Type B pancreatic cell (in vitro differentiated cells): Measurements from ENCODE around the gene COLEC12. TPM values are rescaled to one million over a fixed set of nuclear protein-coding genes. Genes with fewer than 3 reads are reported as not detected.

Source experiments
- DNase-seq: peaks from one replicate; pipeline ENCODE4 v3.0.0; 2021; ENCODE audit warnings: mixed read lengths; ENCODE audit not compliant: unreplicated experiment; ENCODE audit errors: extremely low spot score
- H3K27ac Mint-ChIP-seq: 2 replicates; pipeline ENCODE4 v1.8.0; 2021; ENCODE audit warnings: mild to moderate bottlenecking, mixed read lengths
- H3K27me3 Mint-ChIP-seq: 2 replicates; pipeline ENCODE4 v1.8.0; 2021; ENCODE audit warnings: mixed read lengths
- H3K36me3 Mint-ChIP-seq: 2 replicates; pipeline ENCODE4 v1.8.0; 2021; ENCODE audit warnings: mixed read lengths
- H3K4me1 Mint-ChIP-seq: one replicate; pipeline ENCODE4 v1.8.0; 2021; ENCODE audit warnings: mixed read lengths; ENCODE audit not compliant: unreplicated experiment
- H3K4me3 Mint-ChIP-seq: 2 replicates; pipeline ENCODE4 v1.8.0; 2021; ENCODE audit warnings: mild to moderate bottlenecking, mixed read lengths
- H3K9me3 Mint-ChIP-seq: 2 replicates; pipeline ENCODE4 v1.8.0; 2021; ENCODE audit warnings: mixed read lengths
- CTCF ChIP-seq: fragments of 200-600 bp; sonication (generic); conservative IDR thresholded peaks from 2 replicates; pipeline ENCODE4 v1.5.0; 2021; ENCODE audit warnings: antibody characterized with exemption, mild to moderate bottlenecking
- total RNA-seq: library from RNA; stranded (reverse); gene quantifications from 2 replicates; pipeline ENCODE4 v1.2.1, GENCODE V29; 2021; ENCODE audit warnings: low replicate concordance

Gene COLEC12
- total RNA-seq, 1 donor from 2014 or later = 61.3 TPM

GRCh38 chr18:532018-532417, 31.5 kb upstream of the COLEC12 start:
- Mint-ChIP-seq H3K27me3 (no peaks in the 10 kb centered on the region), H3K9me3 (no peaks in the 10 kb centered on the region), H3K36me3 (no peaks in the 10 kb centered on the region), H3K4me3 (no peak overlapping the region), H3K4me1 (peaks cover 12% of the 10 kb centered on the region), H3K27ac (no peak overlapping the region)
- no peak for DNase-seq
- TF ChIP-seq CTCF = no peak

- Mint-ChIP-seq H3K27me3 (no peaks in the 10 kb centered on the region), H3K36me3 (no peaks in the 10 kb centered on the region), H3K4me3 (no peak overlapping the region), H3K9me3 (no peaks in the 10 kb centered on the region), H3K4me1 (peaks cover 24% of the 10 kb centered on the region), H3K27ac (no peak overlapping the region)
- no peak for DNase-seq
- no peak for TF ChIP-seq CTCF
These were observed 26.6 kb upstream of the COLEC12 start for GRCh38 chr18:527146-527545.

- DNase-seq = no peak
- no peaks in the 10 kb centered on the region for H3K36me3 Mint-ChIP-seq
- H3K4me1 Mint-ChIP-seq = peaks cover 24% of the 10 kb centered on the region
- no peak overlapping the region for H3K27ac Mint-ChIP-seq
- TF ChIP-seq CTCF = no peak
- no peaks in the 10 kb centered on the region for H3K27me3 Mint-ChIP-seq
- no peaks in the 10 kb centered on the region for H3K9me3 Mint-ChIP-seq
- H3K4me3 Mint-ChIP-seq = no peak overlapping the region
These were observed 26.2 kb upstream of the COLEC12 start for GRCh38 chr18:526681-527080.

GRCh38 chr18:525036-525797, 24.7 kb upstream of the COLEC12 start:
- H3K9me3 Mint-ChIP-seq = no peaks in the 10 kb centered on the region
- H3K27me3 Mint-ChIP-seq = no peaks in the 10 kb centered on the region
- DNase-seq = no peak
- H3K4me1 Mint-ChIP-seq = peaks cover 24% of the 10 kb centered on the region
- TF ChIP-seq CTCF = no peak
- no peaks in the 10 kb centered on the region for H3K36me3 Mint-ChIP-seq
- H3K27ac Mint-ChIP-seq = no peak overlapping the region
- H3K4me3 Mint-ChIP-seq = no peak overlapping the region

GRCh38 chr18:524466-524865, 24.0 kb upstream of the COLEC12 start:
- no peak for TF ChIP-seq CTCF
- Mint-ChIP-seq H3K27ac (no peak overlapping the region), H3K4me3 (no peak overlapping the region), H3K9me3 (no peaks in the 10 kb centered on the region), H3K27me3 (no peaks in the 10 kb centered on the region), H3K36me3 (no peaks in the 10 kb centered on the region), H3K4me1 (peaks cover 24% of the 10 kb centered on the region)
- no peak for DNase-seq
